DMS114 treated with DMSO at 0.1 percent for 48 hours (cell line): ENCODE results near the gene MAS1.

Experiments
- DNase-seq: peaks from one replicate; lab custom pipeline; 2025; ENCODE audit not compliant: unreplicated experiment; lab: John Stamatoyannopoulos, UW

MAS1 gene

GRCh38 chr6:159879856-159880255 is 10.9 kb upstream of the MAS1 start:
- DNase-seq, result no peak

GRCh38 chr6:159880412-159880975 is 10.3 kb upstream of the MAS1 start:
- no peak for DNase-seq

GRCh38 chr6:159884720-159885119 is 6.1 kb upstream of the MAS1 start:
- no peak for DNase-seq

- DNase-seq, result no peak
Observed at GRCh38 chr6:159886270-159886669, 4.5 kb upstream of the MAS1 start.

- DNase-seq, result no peak
Observed at GRCh38 chr6:159887146-159887545, 3.6 kb upstream of the MAS1 start.

- no peak for DNase-seq
Observed at GRCh38 chr6:159887761-159888160, 3.0 kb upstream of the MAS1 start.

GRCh38 chr6:159890201-159890600 is 587 bp upstream of the MAS1 start:
- DNase-seq, result no peak

- DNase-seq, result no peak
Observed at GRCh38 chr6:159892053-159892452, 1.3 kb downstream of the MAS1 start.

- no peak for DNase-seq
Observed at GRCh38 chr6:159893064-159893463, 2.3 kb downstream of the MAS1 start.

- no peak for DNase-seq
Observed at GRCh38 chr6:159894991-159895390, 4.2 kb downstream of the MAS1 start.

- no peak for DNase-seq
Observed at GRCh38 chr6:159897603-159898002, 6.8 kb downstream of the MAS1 start.

GRCh38 chr6:159898519-159898918 is 7.7 kb downstream of the MAS1 start:
- DNase-seq, result no peak

GRCh38 chr6:159899994-159900745 is 9.4 kb downstream of the MAS1 start:
- DNase-seq, result no peak

- DNase-seq, result no peak
Observed at GRCh38 chr6:159902620-159903019, 11.8 kb downstream of the MAS1 start.

- DNase-seq, result no peak
Observed at GRCh38 chr6:159904497-159904911, 13.7 kb downstream of the MAS1 start.

- DNase-seq, result no peak
Observed at GRCh38 chr6:159906400-159906799, 15.6 kb downstream of the MAS1 start.

GRCh38 chr6:159908535-159908934 is 17.7 kb downstream of the MAS1 start:
- no peak for DNase-seq

- DNase-seq, result no peak
Observed at GRCh38 chr6:159908979-159909378, 18.2 kb downstream of the MAS1 start.

- DNase-seq, result no peak
Observed at GRCh38 chr6:159910342-159910741, 19.6 kb downstream of the MAS1 start.

- no peak for DNase-seq
Observed at GRCh38 chr6:159913375-159913774, 22.6 kb downstream of the MAS1 start.

GRCh38 chr6:159913862-159914564 is 23.2 kb downstream of the MAS1 start:
- DNase-seq, result no peak

- DNase-seq, result no peak
Observed at GRCh38 chr6:159914565-159914923, 23.8 kb downstream of the MAS1 start.
